ENCODE measurements around the gene ATAD3A. TPM values are rescaled to one million over a fixed set of nuclear protein-coding genes. Genes with fewer than 3 reads are reported as not detected.
"Not testable (repeated sequence)": the region's sequence is repeated elsewhere in the genome, so short reads cannot be mapped to it uniquely, and the experiment has no call there.

ATAD3A gene
- total and polyA plus RNA-seq, 2 of the 4 experiments (the other 2 are of a cell fraction): 27.2 to 34.0 TPM

- H3K27ac ChIP-seq (ENCODE audit: insufficient read depth, low read length); H3K9me3 ChIP-seq (ENCODE audit: control insufficient read depth, insufficient read depth, low read length); H2BK5ac ChIP-seq (ENCODE audit: low read depth, low read length, poor library complexity, severe bottlenecking); H4K91ac ChIP-seq (ENCODE audit: insufficient read depth, low read depth, low read length); H2AK5ac ChIP-seq (ENCODE audit: low read depth, low read length); ATAC-seq (ENCODE audit: low read depth); DNase-seq; H4K8ac ChIP-seq (ENCODE audit: low read depth in 2 of 2, low read length in 2 of 2); BruUV-seq (replicated peaks); H2AFZ ChIP-seq (replicated peaks; ENCODE audit: low read length, poor library complexity); H3K4ac ChIP-seq (ENCODE audit: low read depth, low read length); in situ Hi-C loops (cut with MboI; ENCODE audit: low sequenced_read_pairs); H3K9me1 ChIP-seq (ENCODE audit: insufficient read depth, low read length); H3K4me1 ChIP-seq (ENCODE audit: control insufficient read depth, insufficient read depth, low read length); H3K9ac ChIP-seq (ENCODE audit: low read depth, low read length); H4K20me1 ChIP-seq (ENCODE audit: insufficient read depth, low read length); H2BK15ac ChIP-seq (ENCODE audit: low read depth, low read length); H3K14ac ChIP-seq (replicated peaks; ENCODE audit: low read depth, low read length); H3K18ac ChIP-seq (ENCODE audit: low read depth, low read length); POLR2A ChIA-PET (ENCODE audit: unreplicated experiment); dilution Hi-C loops (cut with HindIII; ENCODE audit: low sequenced_read_pairs, unreplicated experiment); CTCF ChIA-PET; H2AK9ac ChIP-seq (replicated peaks; ENCODE audit: low read depth, low read length, poor library complexity); H3K56ac ChIP-seq (ENCODE audit: extremely low read depth, insufficient read depth, low read length); H4K5ac ChIP-seq (ENCODE audit: low read depth, low read length); H3K23ac ChIP-seq (ENCODE audit: low read depth, low read length); H2BK120ac ChIP-seq (ENCODE audit: low read depth, low read length); H3K4me2 ChIP-seq (ENCODE audit: low read depth, low read length); intact Hi-C loops (cut with micrococcal nuclease); H3K4me3 ChIP-seq (ENCODE audit: insufficient read depth, low read depth, low read length); H2BK20ac ChIP-seq (ENCODE audit: low read depth, low read length); H3K36me3 ChIP-seq (ENCODE audit: control insufficient read depth, insufficient read depth, low read length); H3K27me3 ChIP-seq (ENCODE audit: control insufficient read depth, insufficient read depth, low read length): not testable (repeated sequence)
- peaks cover 2 to 10% of the 10 kb centered on the region in 2 experiments; a peak in 2 of 4 replicates for H3K79me1 ChIP-seq (ENCODE audit: low read depth in 1 of 2, low read length in 2 of 2)
- WGBS, 2 experiments (ENCODE audit: extremely low coverage in 2 of 2, insufficient read length in 1 of 2): no CpG with 5 or more reads among the region's 44 CpGs
Observed at GRCh38 chr1:1468196-1468985, 43.6 kb upstream of the ATAD3A start.

Measured in IMR-90 (cell line).